Bronchial epithelial cell (primary cell): ENCODE measurements around the gene HES4. TPM values are rescaled to one million over a fixed set of nuclear protein-coding genes. Genes with fewer than 3 reads are reported as not detected.

Experiments used
- DNase-seq: peaks from one replicate; pipeline ENCODE4 v3.0.0-alpha.2; 2010; ENCODE audit warnings: low read depth
- FAIRE-seq: peaks from 2 replicates; lab custom pipeline; 2011; peaks lifted over from hg19 to GRCh38; lab: Jason Lieb, UNC
- H3K27me3 ChIP-seq: 2 replicates; pipeline ENCODE4 v1.5.1; 2011; ENCODE audit warnings: low read length; ENCODE audit not compliant: control insufficient read depth, insufficient read depth
- H3K36me3 ChIP-seq: 2 replicates; pipeline ENCODE4 v1.5.1; 2011; ENCODE audit warnings: low read length; ENCODE audit not compliant: control insufficient read depth, insufficient read depth
- H3K4me3 ChIP-seq: 2 replicates; pipeline ENCODE4 v1.5.1; 2011; ENCODE audit warnings: mild to moderate bottlenecking, low read depth, low read length, control low read depth
- total RNA-seq: library from RNA; depleted of rRNA; stranded (reverse); fragments of >200 nt; gene quantifications from 2 replicates; pipeline ENCODE4 v1.2.1, GENCODE V29; 2014
- TF ChIP-seq, protein P1 (sequence below): IDR thresholded peaks from 2 replicates; pipeline ENCODE4 v1.5.1; 2011; ENCODE audit warnings: mild to moderate bottlenecking, moderate library complexity, low read length, control low read depth, inconsistent platforms; ENCODE audit not compliant: insufficient read depth, severe bottlenecking

The HES4 gene
- total RNA-seq, 1 donor from 2014 or later, result 42.6 TPM

GRCh38 chr1:1035291-1035943 lies 35.5 kb upstream of the HES4 start:
- FAIRE-seq, result no peak
- H3K4me3 ChIP-seq, result no peak overlapping the region
- TF ChIP-seq, protein P1, sequence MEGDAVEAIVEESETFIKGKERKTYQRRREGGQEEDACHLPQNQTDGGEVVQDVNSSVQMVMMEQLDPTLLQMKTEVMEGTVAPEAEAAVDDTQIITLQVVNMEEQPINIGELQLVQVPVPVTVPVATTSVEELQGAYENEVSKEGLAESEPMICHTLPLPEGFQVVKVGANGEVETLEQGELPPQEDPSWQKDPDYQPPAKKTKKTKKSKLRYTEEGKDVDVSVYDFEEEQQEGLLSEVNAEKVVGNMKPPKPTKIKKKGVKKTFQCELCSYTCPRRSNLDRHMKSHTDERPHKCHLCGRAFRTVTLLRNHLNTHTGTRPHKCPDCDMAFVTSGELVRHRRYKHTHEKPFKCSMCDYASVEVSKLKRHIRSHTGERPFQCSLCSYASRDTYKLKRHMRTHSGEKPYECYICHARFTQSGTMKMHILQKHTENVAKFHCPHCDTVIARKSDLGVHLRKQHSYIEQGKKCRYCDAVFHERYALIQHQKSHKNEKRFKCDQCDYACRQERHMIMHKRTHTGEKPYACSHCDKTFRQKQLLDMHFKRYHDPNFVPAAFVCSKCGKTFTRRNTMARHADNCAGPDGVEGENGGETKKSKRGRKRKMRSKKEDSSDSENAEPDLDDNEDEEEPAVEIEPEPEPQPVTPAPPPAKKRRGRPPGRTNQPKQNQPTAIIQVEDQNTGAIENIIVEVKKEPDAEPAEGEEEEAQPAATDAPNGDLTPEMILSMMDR, result no peak
- no peak for DNase-seq
- H3K36me3 ChIP-seq, result peaks cover 14% of the 10 kb centered on the region
- H3K27me3 ChIP-seq, result no peaks in the 10 kb centered on the region

DNA sequence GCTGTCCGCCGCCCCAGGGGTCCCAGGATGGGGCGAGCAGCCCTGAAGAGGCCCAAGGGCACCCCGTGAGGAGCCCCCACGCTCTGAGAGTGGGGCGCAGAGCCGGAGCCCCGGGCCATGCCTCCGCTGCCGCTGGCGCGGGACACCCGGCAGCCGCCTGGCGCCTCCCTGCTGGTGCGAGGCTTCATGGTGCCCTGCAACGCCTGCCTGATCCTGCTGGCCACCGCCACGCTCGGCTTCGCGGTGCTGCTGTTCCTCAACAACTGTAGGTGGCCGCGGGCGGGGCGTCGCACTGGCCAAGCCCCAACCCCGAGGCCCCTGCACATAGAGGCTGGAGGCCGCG lies 34.5 kb upstream of the HES4 start:
- Histone ChIP-seq H3K36me3 (peaks cover 14% of the 10 kb centered on the region), H3K27me3 (no peaks in the 10 kb centered on the region), H3K4me3 (no peak overlapping the region)
- TF ChIP-seq, protein P1, result no peak
- FAIRE-seq (no peak), DNase-seq (no peak)

- H3K27me3 ChIP-seq, result no peaks in the 10 kb centered on the region
- H3K36me3 ChIP-seq, result peaks cover 14% of the 10 kb centered on the region
These were observed 34.0 kb upstream of the HES4 start for GRCh38 chr1:1033731-1034438.

GRCh38 chr1:1033009-1033587 lies 33.2 kb upstream of the HES4 start:
- H3K4me3 ChIP-seq, result peak overlapping the region; percentile 24
- TF ChIP-seq, protein P1, result peak; percentile 78
- FAIRE-seq (no peak), DNase-seq (peak; percentile 74)
- H3K27me3 ChIP-seq, result no peaks in the 10 kb centered on the region
- peaks cover 13% of the 10 kb centered on the region for H3K36me3 ChIP-seq

More at GRCh38 chr1:1033731-1034438, 34.0 kb upstream of the HES4 start:
- no peak for DNase-seq
- no peak for FAIRE-seq
- H3K4me3 ChIP-seq, result no peak overlapping the region
- TF ChIP-seq, protein P1, result no peak

DNA sequence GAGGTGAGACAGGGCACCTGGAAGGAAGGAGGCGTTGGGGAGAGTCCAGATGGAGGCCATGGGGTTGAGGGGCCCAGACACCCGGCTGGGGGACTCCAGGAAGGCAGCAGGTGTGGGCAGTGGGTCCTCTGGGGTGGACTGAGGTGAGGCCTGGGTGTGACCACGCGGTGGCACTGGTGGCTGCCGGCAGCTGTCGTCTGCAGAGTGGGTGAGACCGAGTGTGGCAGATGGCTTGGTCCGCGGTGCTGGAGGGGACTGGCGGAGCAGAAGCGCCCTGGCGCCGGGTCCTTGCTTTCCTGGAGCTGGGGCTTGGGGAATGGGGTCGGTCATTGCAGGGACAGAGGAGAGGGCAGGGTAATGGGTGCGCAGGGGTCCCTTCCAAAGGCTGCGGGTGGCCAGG lies 32.5 kb upstream of the HES4 start:
- no peak for FAIRE-seq
- no peak for DNase-seq
- no peaks in the 10 kb centered on the region for H3K27me3 ChIP-seq

More for the DNA sequence above, 32.5 kb upstream of the HES4 start:
- TF ChIP-seq, protein P1, result peak; percentile 28
- peaks cover 19% of the 10 kb centered on the region for H3K36me3 ChIP-seq
- H3K4me3 ChIP-seq, result peak overlapping the region; percentile 24
